ENCODE results near the gene GPALPP1. TPM values are rescaled to one million over a fixed set of nuclear protein-coding genes. Genes with fewer than 3 reads are reported as not detected.

GPALPP1 gene
- total RNA-seq, 4 donors from 2014 or later, result 30.1 to 44.4 (median 35.2) TPM

DNA sequence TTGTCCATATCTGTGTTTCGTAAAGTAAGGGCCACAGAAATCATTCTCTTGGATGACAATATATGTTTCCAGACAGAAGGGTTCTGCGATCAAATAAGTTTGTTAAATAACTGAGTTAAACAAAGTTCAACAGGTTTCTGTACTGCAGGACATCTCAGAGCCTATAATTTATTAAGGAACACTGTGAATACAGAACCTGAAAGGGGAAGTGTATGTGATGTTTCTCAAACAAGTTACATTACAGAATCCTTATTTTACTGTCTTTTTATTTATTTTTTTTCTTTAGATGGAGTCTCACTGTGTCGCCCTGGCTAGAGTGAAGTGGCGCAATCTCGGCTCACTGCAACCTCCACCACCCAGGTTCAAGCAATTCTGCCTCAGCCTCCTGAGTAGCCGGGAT lies 75.6 kb downstream of the GPALPP1 start:
- Histone ChIP-seq H3K36me3 (no peaks in the 10 kb centered on the region), H3K27me3 (no peaks in the 10 kb centered on the region), H3K9me3 (no peaks in the 10 kb centered on the region), H3K4me3 (replicated peaks in 1 of 3) (no peak overlapping the region), H3K27ac (no peak overlapping the region), H3K4me1 (no peaks in the 10 kb centered on the region)
- TF ChIP-seq POLR2A (IDR thresholded peaks at IDR 0.05), result no peak
- TF ChIP-seq, protein P1, sequence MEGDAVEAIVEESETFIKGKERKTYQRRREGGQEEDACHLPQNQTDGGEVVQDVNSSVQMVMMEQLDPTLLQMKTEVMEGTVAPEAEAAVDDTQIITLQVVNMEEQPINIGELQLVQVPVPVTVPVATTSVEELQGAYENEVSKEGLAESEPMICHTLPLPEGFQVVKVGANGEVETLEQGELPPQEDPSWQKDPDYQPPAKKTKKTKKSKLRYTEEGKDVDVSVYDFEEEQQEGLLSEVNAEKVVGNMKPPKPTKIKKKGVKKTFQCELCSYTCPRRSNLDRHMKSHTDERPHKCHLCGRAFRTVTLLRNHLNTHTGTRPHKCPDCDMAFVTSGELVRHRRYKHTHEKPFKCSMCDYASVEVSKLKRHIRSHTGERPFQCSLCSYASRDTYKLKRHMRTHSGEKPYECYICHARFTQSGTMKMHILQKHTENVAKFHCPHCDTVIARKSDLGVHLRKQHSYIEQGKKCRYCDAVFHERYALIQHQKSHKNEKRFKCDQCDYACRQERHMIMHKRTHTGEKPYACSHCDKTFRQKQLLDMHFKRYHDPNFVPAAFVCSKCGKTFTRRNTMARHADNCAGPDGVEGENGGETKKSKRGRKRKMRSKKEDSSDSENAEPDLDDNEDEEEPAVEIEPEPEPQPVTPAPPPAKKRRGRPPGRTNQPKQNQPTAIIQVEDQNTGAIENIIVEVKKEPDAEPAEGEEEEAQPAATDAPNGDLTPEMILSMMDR (IDR thresholded peaks at IDR 0.05), result no peak
- WGBS, 2 donors, result 95 to 98% methylated on average over 6 of the region's 6 CpGs
- no peak for DNase-seq
- intact Hi-C loops (cut with DNase I), result loop anchor here (5.0 kb wide), 1 partner anchor 32 kb away; no protein-coding TSS in a partner anchor

DNA sequence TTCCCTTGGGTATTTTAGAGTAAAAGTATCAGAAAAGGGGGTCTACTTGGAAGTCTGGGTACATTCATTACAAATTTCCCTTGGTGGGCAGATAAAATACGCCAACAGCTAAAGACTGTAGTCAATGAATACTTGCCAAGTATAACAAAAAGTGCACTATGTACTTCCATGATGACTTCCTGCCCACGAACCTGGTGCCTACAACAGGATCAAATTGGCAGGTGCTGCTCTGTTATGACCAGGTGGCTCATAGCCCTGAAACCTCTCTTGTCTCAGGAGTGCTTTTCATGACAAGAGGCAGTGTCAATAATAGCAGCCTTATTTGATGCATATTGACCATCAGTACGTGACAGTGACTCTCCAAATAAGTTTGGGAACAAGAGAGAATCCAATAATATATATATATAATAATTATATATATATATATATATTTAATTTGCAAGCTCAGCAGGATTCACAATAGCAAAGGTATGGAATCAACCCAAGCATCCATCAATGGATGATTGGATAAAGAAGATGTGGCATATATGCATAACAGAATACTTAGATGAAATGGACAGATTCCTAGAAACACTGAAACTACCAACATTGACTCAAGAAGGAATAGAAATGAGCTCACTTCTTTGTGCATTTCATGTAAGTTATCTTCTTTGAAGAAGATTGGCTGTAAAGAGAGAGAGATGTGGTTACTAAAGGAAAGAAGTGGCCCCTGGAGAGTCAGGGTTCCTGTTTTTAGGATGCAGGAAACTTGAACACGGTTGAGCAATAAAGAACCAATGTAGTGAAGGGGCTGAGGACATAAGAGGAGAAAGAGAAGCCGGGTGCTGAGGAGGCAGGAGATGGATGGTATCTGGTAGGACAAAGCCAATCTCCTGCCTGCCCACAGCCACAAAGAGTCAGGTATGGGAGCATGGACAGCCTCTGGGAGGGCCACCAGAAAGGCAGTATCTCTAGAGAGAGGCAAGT lies 79.0 kb downstream of the GPALPP1 start:
- Histone ChIP-seq H3K27me3 (no peaks in the 10 kb centered on the region), H3K4me3 (replicated peaks in 1 of 3) (no peak overlapping the region), H3K36me3 (no peaks in the 10 kb centered on the region), H3K9me3 (no peaks in the 10 kb centered on the region), H3K27ac (no peak overlapping the region), H3K4me1 (no peaks in the 10 kb centered on the region)
- WGBS, 2 donors, result 69 to 70% methylated on average over 5 of the region's 5 CpGs
- DNase-seq, result no peak
- intact Hi-C loops (cut with DNase I), result no loop called here
- TF ChIP-seq POLR2A (IDR thresholded peaks at IDR 0.05), result no peak
- TF ChIP-seq, protein P1 (IDR thresholded peaks at IDR 0.05), result no peak

DNA sequence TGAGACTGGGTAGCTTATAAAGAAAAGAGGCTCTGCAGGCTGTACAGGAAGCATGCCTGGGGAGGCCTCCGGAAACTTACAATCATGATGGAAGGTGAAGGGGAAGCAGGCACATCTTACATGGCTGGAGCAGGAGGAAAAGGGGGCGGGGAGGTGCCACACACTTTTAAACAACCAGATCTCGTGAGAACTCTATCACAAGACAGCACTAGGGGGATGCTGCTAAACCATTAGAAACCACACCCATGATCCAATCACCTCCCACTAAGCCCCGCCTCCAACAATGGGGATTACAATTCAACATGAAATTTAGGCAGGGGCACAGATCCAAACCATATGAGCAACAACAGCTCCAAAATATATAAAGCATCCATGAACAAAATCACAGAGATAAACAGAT lies 84.5 kb downstream of the GPALPP1 start:
- no peaks in the 10 kb centered on the region for H3K9me3 ChIP-seq
- H3K27ac ChIP-seq, result no peak overlapping the region
- TF ChIP-seq, protein P1 (IDR thresholded peaks at IDR 0.05), result no peak
- TF ChIP-seq POLR2A (IDR thresholded peaks at IDR 0.05), result no peak
- no peaks in the 10 kb centered on the region for H3K27me3 ChIP-seq
- H3K36me3 ChIP-seq, result no peaks in the 10 kb centered on the region
- H3K4me1 ChIP-seq, result no peaks in the 10 kb centered on the region
- DNase-seq, result no peak
- intact Hi-C loops (cut with DNase I), result no loop called here
- no peak overlapping the region for H3K4me3 ChIP-seq (replicated peaks in 1 of 3)
- WGBS, 2 donors, result 84 to 87% methylated on average over 4 of the region's 4 CpGs

DNA sequence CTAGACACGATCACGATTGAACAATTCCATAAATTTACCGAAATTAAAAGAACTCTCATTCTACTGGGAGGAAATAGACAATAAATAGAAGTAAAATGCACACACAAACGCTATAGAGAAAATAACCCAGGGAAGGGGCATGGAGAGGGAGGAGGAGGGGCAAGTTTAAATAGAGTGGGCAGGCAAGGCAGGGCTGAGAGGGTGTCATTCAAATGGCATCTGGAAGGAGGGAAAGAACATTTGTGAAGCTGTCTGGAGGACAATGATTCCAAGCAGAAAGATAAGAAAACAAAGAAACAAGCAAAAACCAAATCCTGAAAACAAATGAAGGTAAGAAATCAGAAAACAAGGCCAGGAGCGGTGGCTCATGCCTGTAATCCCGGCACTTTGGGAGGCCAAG lies 85.4 kb downstream of the GPALPP1 start:
- H3K4me3 ChIP-seq (replicated peaks in 1 of 3), result no peak overlapping the region
- H3K9me3 ChIP-seq, result no peaks in the 10 kb centered on the region
- WGBS, 2 donors, result 84 to 86% methylated on average over 6 of the region's 6 CpGs
- H3K36me3 ChIP-seq, result no peaks in the 10 kb centered on the region
- H3K4me1 ChIP-seq, result no peaks in the 10 kb centered on the region
- TF ChIP-seq, protein P1 (IDR thresholded peaks at IDR 0.05), result no peak
- no peak for TF ChIP-seq POLR2A (IDR thresholded peaks at IDR 0.05)
- intact Hi-C loops (cut with DNase I), result no loop called here
- no peaks in the 10 kb centered on the region for H3K27me3 ChIP-seq
- no peak overlapping the region for H3K27ac ChIP-seq
- no peak for DNase-seq

DNA sequence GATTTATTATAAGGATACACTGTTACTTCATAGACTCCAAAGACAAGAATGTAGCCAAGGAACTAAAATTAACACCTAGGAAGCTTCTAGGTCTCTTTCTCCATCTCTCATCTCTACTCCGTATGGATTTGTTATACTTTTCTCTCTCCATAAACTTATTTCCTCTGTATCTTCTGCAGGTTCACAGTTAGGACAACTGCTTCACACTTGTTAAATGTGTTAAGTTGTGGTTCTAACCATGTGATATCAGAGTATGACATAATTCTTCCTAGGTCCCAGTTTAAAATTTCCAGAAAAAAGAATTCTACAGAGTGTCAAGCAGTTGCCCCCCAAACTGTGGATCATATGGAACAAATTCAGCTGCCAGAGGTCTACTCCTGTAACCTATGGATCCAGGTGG lies 88.7 kb downstream of the GPALPP1 start:
- Histone ChIP-seq H3K4me1 (no peaks in the 10 kb centered on the region), H3K27me3 (no peaks in the 10 kb centered on the region), H3K9me3 (no peaks in the 10 kb centered on the region), H3K4me3 (replicated peaks in 1 of 3) (no peak overlapping the region), H3K27ac (no peak overlapping the region), H3K36me3 (no peaks in the 10 kb centered on the region)
- intact Hi-C loops (cut with DNase I), result no loop called here
- DNase-seq, result no peak
- TF ChIP-seq POLR2A (IDR thresholded peaks at IDR 0.05), result no peak
- TF ChIP-seq, protein P1 (IDR thresholded peaks at IDR 0.05), result no peak
- 85 to 86% methylated on average over 1 of the region's 1 CpG for WGBS, 2 donors

All from thyroid gland (tissue), 4 donors.